ENCODE results near the gene MRPL54.

The MRPL54 gene

DNA sequence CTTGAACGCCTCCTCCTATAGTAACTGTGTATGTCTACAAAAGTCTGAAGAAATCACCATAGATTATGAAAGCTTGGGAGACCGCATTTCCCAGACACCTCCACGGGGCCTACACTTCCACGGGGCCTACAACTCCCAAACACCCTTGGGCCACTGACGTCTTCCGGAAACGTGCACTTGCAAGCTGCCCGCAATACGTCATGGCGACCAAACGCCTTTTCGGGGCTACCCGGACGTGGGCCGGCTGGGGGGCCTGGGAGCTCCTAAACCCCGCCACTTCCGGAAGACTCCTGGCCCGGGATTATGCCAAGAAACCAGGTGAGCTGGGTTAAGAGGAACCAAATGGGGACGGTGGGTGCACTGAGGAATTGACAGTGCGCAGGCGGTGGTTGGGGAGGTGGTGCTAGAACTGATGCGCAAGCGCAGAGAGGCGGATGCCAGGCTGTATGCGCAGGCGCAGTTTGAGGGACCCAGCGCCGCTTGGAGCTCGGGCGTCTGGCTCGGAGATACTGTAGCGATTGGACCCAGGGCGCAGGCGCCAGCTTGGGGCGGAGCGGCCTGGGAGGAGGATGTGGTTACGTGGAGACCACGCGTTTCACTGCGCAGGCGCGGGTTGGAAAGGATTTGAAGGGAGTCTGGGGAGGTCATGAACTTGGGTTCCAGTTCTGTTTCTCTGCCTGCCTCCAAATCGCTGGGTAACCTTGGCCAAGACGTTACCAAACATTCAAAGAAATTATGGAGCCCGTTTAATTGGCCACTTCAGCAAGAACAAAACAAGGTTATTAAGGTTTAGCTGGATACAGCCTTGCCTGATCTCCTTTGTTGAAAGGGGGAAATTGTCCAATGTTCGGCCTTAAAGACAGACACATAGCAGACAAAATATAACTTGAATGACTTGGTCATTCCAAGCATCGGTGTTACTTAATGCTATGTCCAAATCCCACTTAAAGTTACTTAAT, at the start of gene MRPL54:
MRPL54 (plus strand) TSS at position 182 of the 959 bp plus-strand sequence; CDS start at position 201, 19 bp downstream.
- peak; percentile 86 for ATAC-seq
- DNase-seq: peak; percentile 100

- ATAC-seq (no peak), DNase-seq (no peak)
These were observed 46.3 kb upstream of the MRPL54 start for GRCh38 chr19:3716147-3716668.

DNA sequence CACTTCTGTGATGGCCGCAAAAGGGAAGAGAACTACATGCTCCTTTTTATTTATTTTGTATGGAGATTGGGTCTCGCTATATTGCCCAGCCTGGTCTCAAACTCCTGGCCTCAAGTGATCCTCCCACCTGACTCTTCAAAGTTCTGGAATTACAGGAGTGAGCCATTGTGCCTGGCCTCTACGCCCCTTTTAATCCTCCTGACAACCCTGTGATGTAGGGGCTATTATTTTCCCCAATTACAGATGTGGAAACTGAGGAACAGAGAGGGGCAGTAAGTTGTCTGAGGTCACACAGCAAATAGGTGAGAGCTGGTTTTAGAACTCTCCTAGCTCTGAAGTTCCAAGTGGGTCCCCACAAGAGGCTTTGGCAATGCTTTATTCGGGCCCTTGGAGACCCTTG, 42.6 kb upstream of the MRPL54 start:
- no peak for ATAC-seq

DNA sequence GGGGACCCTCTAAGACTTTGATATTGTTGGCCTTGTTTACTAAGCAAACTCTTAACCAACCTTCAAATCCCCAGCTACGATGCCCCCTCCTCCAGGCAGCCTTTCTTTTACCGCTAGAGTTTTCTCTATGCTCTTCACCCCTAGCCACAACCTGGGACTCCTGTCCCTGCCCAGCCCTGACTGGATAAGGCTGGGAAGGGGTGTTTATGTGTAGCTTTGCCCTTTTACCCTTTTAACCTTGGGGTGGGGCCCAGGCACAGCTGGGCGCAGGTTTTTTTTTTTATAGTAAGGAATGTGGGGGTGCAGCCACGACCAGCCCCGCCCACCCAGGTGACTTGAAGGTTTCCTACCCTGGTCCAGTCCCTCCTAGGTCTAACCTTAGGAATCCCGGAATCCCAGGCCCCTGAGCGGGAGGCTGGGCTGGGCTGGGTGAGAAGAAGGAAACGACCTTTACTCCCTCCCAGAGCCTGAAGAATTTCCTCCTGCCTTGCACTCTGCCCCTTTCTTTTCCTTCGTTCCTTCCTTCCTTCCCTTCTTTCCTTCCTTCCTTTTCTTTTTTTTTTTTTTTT, 42.0 kb upstream of the MRPL54 start:
- ATAC-seq (no peak), DNase-seq (no peak)

More for the DNA sequence above, 42.6 kb upstream of the MRPL54 start:
- no peak for DNase-seq

DNA sequence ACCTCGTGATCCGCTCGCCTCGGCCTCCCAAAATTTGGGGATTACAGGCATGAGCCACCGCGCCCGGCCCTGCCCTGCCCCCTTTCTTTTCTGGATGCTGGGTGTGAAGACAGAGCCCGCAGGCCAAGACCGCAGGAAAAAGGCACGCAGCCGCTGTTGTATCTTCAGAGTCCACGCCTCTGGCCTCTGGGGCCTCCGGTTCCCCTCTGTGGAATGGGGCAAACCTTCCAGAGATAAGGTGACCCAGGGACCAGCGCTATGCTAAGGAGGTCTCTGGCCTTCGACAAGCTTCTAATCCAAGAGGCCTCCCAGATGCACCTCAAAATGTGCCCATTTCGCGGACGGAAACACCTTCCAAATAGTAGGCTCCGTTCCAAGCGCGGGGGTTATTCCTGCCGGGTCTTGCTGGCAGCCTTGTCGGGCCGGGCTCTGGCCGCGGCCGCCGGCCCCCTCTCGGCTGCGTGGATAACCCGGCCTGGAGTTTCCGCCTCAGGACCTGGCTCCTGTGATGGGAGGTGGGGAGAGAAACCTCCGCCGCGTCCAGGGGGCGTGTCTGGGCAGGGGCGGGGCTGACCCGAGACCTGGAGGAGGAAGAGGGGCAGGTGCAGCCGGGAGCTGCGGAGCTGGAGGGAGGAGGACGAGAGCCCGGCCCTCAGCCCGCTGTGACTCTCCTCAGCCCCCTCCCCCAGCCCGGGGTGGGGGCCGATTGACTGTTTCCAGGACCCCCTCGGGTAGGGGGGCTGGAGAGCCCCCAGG, 41.2 kb upstream of the MRPL54 start:
- DNase-seq: peak; percentile 93

DNA sequence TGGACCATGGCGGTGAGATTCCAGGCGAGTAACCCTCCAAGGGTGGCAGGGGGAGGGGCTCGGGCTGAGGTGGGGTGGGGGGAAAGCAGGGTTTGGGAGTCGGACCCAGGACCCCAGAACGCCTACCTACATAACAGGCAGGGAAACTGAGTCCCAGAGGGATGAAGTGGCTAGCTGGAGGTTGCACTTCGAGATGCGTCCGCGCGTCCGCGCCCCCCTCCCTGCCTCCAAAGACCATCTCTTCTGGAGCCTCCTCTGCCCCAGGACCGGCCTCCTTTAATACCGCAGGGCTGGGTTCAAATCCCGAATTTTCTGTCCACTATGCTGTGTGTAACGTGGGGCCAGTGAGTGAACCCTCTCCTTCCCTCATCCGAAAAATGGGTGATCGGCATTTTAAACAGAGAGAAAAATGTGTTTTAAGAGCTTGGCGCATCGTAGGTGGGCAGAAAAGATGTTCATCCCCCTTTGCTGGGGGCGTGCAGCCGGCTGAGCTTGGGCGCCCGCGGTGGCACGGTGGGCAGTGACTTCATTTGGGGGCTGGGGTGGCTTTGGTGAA, 40.5 kb upstream of the MRPL54 start:
- DNase-seq: no peak
- no peak for ATAC-seq

More for the DNA sequence above, 41.2 kb upstream of the MRPL54 start:
- peak; percentile 73 for ATAC-seq

DNA sequence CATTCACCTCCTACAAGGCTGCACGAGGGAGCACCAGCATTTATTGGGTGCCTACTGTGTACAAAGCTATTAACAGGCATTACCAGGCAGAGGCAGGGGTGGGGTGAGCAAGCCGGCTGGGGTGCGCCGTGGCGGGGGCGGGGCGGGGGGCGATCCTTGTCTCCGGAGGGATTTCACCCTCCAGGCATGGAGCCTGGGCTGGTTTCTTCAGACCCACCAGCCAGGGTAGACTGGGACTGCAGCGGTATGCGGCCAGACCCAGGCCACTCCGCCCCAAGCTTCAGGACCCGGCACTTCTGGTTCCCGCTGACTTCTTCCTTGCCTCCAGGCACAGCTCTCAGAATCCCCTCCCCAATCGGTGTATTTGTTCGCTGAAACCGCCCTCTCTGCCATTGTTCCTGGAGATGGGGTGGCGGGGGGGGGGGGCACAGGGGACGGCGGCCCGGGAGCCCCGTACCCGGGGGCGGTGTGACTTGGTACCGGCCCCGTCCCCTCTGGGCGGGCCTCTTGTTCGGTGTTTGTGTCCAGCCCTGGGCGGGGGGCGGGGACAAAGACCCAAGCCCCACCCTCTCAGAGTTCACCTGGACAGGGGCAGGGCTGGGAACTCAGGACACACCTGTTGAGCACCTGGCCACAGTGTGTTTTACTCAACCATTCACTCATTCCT, 39.9 kb upstream of the MRPL54 start:
- ATAC-seq (no peak), DNase-seq (no peak)

GRCh38 chr19:3723110-3723488, 39.4 kb upstream of the MRPL54 start:
- no peak for DNase-seq

DNA sequence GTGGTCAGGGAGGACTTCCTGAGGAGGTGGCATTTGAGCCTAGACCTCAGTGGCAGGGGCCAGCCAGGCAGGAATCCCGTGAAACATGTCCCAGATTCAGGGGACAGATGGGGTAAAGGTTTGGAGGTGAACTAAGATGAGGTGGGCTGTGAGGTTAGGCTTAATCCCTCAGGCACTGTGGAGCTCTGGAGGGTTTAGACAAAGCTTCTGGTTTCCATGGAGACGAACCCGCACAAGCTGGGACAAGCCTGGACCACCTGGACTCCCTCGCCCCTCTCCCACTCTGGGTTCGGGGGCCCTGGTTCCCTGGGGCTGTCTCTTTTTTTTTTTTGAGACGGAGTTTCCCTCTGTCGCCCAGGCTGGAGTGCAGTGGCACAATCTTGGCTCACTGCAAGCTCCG, 38.6 kb upstream of the MRPL54 start:
- DNase-seq: no peak
- ATAC-seq: no peak

More at GRCh38 chr19:3723110-3723488, 39.4 kb upstream of the MRPL54 start:
- no peak for ATAC-seq

DNA sequence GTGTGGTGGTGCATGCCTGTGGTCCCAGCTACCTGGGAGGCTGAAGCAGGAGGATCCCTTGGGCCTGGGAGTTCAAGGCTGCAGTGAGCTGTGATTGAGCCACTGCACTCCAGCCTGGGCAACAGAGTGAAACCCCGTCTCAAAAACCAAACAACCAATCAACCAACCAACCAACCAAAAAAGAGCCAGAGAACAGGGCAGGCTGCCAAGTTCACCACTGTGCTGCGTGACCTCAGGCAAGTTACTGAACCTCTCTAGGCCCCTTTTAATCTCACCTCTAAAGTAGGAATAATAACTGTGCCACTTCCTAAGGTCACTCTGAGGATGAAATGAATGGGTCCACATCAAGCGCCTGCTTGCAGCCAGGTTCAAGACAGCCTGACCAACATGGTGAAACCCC, 37.4 kb upstream of the MRPL54 start:
- ATAC-seq (no peak), DNase-seq (no peak)

DNA sequence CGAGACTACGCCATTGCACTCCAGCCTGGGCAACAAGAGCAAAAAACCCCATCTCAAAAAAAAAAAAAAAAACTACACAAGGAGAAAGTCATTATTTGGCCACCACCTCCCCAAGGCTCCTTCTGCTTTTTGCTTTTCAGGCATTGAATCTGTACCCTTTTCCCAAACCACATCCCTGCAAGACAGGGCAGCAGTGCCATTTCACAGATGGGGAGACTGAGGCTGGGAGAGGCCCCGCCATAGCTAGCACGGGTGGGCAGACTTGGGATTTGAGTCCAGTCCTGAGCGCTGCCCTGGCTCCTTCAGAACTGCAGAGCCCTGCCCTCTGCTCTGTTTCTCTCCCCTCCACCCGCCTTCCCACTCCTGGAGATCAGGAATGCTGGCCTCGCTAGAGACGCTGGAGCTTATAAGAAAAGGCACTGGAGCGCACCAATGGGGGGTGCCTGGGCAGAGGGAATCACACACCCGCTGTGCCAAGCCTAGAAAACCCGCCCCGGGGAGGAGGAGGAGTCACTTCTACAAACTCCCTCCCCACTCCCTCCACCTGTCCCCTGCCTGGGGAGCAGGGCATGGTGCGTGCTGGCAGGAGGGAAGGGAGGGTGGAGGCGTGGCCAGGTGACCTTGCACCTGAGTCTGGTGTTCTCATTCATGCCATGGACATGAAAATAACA, 36.7 kb upstream of the MRPL54 start:
- DNase-seq (no peak), ATAC-seq (no peak)

DNA sequence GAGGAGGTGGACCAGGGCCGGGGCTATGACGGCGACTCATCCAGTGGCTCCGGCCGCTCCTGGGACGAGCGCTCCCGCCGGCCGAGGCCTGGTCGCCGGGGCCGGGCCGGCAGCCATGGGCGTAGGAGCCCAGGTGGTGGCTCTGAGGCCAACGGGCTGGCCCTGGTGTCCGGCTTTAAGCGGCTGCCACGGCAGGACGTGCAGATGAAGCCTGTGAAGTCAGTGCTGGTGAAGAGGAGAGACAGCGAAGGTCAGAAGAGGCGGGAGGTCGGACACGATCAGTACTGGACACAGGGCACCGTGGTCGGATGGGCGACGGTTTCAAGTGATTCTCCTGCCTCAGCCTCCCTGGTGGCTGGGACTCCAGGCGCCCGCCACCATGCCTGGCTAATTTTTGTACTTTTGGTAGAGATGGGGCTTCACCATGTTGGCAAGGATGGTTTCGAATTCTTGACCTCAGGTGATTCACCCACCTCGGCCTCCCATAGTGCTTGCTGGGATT, 32.0 kb upstream of the MRPL54 start:
- no peak for ATAC-seq
- DNase-seq: no peak

DNA sequence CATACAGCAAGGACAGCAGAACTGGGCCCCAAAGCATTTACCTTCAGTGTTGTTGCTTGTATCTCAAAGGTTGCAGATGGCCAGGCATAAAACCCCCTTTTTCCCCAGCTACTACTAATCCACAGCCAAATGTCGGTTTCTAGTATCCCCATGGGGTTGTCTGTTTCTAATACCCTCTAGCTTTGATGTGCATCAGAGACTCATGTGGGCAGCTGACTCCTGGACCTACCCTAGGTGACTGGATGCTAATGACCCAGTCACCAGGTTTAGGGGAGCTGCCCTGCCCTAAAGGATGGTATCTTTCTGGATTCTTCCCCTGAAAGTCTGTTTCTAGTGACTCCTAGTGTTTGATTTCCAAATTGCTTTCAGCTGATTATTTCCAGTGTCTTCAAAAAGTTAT, 30.4 kb upstream of the MRPL54 start:
- no peak for ATAC-seq
- DNase-seq: no peak

DNA sequence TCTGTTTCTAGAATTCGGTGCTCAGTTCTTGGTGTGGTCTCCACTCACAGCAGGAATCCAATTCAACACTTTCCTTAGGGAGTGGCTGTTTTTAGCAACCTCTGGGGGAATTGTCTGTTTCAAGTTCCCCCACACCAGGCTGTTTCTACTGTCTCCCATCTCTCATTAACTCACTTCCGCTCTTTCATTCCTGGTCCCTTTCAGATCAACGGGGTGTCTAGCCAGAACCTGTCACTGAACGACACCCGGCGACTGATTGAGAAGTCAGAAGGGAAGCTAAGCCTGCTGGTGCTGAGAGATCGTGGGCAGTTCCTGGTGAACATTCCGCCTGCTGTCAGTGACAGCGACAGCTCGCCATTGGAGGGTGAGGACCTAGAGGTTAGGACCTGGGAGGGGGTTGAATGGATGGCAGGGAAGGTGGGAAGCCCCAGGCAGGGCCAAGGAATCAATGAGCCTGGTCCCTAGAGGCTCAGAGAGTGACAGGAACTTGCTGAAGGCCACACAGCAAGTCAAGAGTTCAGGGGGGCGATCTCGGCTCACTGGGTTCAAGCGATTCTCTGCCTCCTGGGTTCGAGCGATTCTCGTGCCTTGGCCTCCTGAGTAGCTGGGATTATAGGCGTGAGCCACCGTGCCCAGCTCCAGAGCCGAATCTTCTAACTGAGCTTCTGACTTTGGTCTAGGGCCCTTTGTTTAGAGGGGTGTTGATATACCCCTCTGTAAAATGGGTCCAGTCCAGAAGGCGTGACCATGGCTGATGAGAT, 28.8 kb upstream of the MRPL54 start:
- DNase-seq (no peak), ATAC-seq (no peak)

DNA sequence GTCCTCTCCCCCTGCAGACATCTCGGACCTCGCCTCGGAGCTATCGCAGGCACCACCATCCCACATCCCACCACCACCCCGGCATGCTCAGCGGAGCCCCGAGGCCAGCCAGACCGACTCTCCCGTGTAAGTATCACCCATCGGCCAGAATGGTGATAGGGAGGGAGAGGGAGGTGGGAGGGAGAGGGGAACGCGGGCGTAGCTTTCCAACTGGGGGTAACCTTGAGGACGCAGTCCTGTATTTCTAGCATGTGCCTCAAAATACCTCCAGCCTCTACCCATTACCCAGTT, 28.2 kb upstream of the MRPL54 start:
- no peak for DNase-seq
- ATAC-seq: no peak

DNA sequence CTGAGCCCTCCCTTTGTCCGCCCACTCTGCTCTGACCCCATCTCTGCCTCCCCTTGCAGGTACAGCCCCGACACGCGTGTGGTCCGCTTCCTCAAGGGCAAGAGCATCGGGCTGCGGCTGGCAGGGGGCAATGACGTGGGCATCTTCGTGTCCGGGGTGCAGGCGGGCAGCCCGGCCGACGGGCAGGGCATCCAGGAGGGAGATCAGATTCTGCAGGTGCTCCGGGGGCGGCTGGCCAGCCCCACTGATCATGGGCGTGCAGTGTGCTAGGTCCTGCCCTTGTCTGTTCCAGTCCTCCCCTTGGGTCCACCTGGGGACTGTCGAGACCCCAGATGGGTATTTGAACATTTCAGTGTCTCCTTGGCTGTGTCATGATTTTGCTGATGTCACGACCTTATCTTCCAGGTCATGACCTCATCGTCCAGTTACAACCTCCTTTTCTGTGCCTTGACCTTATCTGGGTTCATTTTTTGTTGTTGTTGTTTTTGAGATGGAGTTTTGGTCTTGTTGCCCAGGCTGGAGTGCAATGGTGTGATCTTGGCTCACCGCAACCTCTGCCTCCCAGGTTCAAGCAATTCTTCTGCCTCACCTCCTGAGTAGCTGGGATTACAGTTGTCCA, 26.3 kb upstream of the MRPL54 start:
- ATAC-seq (no peak), DNase-seq (no peak)

- ATAC-seq (no peak), DNase-seq (no peak)
These were observed 24.8 kb upstream of the MRPL54 start for GRCh38 chr19:3737487-3738205.

GRCh38 chr19:3738477-3739220, 23.8 kb upstream of the MRPL54 start:
- DNase-seq (no peak), ATAC-seq (no peak)

DNA sequence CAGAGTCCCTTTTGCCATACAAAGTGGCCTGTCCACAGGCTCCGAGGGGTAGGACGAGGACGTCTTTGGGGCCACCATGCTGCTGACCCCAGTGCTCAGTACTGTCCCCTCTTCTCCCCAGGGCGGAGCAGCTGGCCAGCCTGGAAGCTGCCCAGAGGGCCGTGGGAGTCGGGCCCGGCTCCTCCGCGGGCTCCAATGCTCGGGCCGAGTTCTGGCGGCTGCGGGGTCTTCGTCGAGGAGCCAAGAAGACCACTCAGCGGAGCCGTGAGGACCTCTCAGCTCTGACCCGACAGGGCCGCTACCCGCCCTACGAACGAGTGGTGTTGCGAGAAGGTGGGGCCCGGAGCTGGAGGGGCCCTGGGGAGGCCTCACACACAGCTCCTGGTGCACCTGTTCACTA, 22.1 kb upstream of the MRPL54 start:
- DNase-seq (no peak), ATAC-seq (no peak)

Data from stimulated activated naive CD8-positive, alpha-beta T cell treated with anti-CD3 and anti-CD28 coated beads, Interleukin-15, Interleukin-2, amounts not matched to agents 100 U/mL and 50 U/mL, for 24 hours (primary cell).